ENCODE results near the gene CENPF.
"Not testable (repeated sequence)": the region's sequence is repeated elsewhere in the genome, so short reads cannot be mapped to it uniquely, and the experiment has no call there.

The CENPF gene

GRCh38 chr1:214583824-214584554 is 19.0 kb upstream of the CENPF start:
- DNase-seq, result no peak

DNA sequence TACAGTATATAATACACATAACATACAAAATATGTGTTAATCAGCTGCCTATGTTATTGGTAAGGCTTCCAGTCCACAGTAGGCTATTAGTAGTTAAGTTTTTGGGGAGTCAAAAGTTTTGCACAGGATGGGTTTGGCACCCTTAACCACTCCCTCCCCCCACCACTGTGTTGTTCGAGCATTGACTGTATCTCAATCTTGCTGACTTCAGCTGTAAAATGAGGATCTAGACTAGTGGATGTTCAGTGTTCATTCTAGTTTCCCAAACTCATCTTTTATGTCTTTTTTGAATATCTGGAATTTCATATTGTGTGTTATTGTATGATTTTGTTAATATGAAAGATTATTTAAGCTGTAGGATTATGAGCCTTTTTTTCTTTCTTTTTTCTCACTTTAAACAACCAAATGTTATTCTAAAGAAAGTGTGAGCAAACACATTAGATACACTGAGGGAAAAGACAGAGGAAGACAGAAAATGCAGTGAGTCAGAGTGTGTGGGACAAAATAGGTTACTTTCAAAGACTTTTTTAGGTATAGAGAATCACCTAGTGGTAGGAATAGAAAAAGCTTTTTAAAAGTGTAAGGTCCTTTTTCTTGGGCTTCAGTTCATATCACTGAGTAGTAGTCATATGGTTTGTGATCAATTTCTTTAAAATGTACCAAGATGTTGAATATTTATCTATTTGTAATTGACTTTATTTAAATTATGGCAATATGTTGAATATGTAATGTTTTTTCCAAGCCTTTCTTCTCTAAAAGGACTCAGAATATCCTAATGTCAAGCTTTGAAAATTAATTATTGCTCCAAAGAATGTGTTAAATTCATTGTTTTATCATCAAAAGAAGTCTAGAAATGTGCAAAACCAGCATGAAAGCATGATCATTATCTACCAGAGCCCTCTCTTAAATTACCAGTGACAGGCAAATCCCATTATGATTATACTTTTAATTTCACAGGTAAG is 17.9 kb upstream of the CENPF start:
- DNase-seq, result peak in 1 of 3 experiments; percentile 50

GRCh38 chr1:214586621-214587020 is 16.4 kb upstream of the CENPF start:
- DNase-seq, result no peak

DNA sequence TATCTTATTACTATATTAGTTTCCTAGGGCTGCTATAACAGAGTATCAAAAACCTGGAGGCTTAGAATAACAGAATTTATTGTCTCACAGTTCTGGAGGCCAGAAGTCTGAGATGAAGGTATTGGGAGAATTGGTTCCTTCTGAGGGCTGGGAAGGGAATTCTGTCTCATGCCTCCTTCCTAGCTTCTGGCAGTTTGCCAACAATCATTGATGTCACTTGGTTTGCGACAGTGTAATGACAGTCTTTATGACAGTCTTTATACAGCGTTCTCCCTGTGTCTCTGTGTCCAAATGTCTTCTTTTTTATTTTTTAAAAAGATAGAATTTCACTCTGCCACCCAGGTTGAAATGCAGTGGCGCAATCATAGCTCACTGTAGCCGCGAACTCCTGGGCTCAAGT is 15.8 kb upstream of the CENPF start:
- DNase-seq, result peak in 1 of 3 experiments; percentile 49

DNA sequence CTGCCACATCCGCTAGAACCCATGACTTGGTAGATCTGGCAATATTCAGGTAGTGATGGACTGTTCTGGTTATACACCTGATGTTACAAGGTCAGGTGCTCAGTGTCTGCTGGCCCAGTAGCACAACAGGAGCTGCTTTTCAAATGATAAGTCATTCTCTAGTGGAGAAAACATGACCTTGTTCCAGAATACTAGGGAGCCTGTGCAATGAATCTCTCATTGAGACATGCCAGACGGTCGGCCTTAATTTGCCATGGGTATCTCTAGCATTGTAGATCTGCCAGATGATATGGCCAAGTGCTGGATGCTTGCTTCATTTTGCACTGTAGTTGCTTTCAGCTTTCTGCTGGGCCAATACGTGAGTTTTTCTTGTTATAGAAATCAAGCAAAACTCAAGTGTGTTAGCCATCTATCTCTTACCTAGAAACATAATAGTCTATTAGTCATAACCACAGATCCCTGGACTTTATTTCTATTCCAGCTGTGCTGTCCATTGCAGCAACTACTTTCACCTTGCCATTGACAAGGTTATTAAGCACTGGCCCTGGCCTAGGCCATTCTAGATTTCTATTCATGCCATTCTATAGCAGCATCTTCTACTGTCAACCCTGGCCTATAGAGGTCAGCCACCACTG is 13.9 kb upstream of the CENPF start:
- no peak for DNase-seq

DNA sequence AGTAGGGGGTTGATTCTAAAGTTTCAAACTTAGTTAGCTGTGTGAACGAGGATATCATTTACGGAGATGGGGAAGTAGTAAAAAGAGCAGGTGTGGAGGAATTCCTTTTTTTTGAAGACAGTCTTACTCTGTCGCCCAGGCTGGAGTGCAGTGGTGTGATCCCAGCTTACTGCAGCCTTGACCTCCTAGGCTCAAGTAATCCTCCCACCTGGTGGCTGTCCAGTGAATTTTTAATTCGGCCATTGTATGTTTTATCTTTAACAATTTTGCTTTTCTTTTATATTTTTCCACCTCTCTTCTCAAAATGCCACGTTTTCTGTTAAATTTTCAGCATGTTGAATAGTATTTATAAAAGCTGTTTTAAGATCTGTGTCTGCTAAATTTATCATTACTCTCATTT is 12.3 kb upstream of the CENPF start:
- DNase-seq, result no peak

DNA sequence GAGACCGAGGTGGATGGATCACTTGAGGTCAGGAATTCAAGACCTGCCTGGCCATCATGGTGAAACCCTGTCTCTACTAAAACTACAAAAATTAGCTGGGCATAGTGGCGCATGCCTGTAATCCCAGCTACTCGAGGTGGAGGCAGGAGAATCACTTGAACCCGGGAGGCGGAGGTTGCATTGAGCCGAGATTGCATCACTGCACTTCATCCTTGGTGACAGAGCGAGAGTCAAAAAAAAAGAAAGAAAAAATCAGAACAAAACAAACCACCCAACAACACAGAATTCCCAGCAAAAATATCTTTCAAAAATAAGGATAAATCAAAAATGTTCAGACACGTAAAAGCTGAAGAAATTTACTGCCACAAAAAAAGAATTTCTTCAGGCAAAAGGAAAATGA is 11.1 kb upstream of the CENPF start:
- DNase-seq, result not testable (repeated sequence)

- DNase-seq, result no peak
Measured at GRCh38 chr1:214593158-214593557, 9.8 kb upstream of the CENPF start.

- peak in 2 of 3 experiments; percentile 42 to 60 for DNase-seq
Measured at GRCh38 chr1:214603819-214604252, 841 bp downstream of the CENPF start.

DNA sequence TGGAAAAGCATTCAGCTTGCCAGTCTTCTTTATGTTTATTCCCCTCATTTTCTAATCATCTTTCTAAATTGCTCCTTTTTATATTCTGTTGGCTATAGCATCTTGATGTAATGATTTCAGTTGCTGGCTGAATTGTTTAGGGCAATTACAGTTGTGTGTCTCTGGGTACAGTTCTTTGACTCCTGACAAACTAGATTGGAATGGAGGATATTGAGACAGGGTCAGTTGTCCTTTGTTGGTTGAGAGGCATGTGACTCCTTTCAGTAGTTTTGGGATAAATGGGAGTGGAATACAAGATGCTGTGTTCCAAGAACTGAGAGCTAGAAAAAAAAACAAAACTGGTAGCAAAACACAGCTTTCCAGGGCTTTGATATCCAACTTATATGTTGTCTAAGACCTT is 1.5 kb downstream of the CENPF start:
- DNase-seq, result peak in 1 of 3 experiments; percentile 34

- not testable (repeated sequence) for DNase-seq
Measured at GRCh38 chr1:214605484-214605883, 2.5 kb downstream of the CENPF start.

DNA sequence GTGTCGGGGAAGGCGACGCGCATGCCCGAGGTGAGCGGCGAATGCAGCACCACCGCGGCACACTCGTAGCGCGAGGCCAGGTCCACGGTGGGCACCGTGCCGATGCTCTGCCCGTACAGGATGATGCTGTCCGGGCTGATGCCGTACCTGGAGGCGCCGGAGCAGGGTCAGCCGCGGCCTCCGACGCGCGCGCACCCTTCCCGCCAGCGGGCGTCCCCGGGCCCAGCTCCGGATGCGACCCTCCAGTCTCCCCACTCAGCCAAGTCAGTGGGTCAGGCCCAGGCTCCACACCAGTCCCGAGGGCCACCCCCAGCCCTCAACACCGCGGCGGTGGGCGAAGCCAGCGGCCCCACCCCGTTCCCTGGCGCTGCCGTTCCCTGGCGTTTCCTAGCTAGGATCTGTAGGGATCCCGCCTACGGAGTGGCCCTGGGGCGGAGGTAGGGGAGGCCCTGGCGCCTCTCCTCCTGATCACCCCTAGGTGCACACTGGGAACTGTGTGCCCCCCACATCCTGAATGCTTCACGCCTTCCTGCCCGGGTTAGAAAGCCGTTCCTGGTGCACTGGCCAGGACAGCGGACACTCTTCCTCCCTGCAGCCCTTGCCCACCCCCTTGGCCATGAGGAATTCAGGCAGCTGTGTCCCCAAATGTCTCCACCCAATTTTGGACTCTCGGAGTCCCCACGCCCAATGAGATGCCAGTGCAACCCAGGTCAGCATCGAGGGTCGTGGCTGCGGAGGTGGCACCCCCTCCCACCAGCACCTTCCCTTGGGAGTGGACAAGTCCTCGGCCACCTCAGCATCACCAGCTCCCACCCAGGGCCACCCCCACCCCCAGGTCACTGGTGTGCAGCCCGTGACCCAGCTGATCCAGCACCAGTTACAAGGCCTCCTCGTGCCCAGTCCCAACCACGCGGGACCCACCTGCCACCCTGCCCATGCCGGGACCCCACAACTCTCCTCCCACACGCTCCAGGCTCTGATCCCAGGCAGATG is 3.2 kb downstream of the CENPF start:
- DNase-seq, result not testable (repeated sequence)

- not testable (repeated sequence) for DNase-seq
Measured at GRCh38 chr1:214607492-214608215, 4.7 kb downstream of the CENPF start.

DNA sequence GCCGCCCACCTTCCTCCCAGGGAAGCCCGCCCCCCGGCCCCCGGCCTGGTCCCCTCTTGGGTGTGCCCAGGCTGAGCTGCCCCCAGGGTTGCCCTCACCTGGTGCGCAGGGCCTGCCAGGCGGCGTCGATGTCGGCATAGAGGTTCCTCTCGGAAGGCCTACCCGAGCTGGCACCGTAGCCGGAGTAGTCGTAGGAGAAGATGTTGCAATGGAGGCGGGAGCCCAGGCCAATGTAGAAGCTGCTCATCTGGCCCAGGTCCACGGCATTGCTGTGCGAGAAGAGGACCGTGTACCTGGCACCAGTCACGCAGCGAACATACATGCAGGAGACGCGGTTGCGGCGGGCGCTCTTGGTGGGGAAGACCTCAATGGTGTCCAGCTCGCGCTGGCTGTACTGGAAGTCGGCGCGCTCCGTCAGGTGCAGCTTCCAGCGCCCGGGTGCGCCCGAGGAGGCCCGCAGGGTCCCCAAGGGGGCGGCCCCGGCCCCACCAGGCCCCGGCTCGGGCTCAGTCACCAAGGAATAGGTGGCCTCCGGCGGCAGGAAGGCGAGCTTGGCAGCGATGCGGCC is 5.3 kb downstream of the CENPF start:
- DNase-seq, result not testable (repeated sequence)

- DNase-seq, result not testable (repeated sequence)
Measured at GRCh38 chr1:214608817-214609216, 5.8 kb downstream of the CENPF start.

- DNase-seq, result no peak
Measured at GRCh38 chr1:214609692-214610091, 6.7 kb downstream of the CENPF start.

DNA sequence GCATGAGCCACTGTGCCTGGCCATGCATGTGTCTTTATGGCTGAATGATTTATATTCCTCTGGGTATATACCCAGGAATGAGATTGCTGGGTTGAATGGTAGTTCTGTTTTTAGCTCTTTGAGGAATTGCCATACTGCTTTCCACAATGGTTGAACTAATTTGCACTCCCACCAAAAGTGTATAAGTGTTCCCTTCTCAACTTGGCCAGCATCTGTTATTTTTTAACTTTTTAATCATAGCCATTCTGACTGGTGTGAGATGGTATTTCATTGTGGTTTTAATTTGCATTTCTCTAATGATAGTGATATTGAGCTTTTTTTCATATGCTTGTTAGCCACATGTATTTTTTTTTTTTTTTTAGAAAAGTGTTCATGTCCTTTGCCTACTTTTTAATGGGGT is 7.1 kb downstream of the CENPF start:
- DNase-seq, result not testable (repeated sequence)

DNA sequence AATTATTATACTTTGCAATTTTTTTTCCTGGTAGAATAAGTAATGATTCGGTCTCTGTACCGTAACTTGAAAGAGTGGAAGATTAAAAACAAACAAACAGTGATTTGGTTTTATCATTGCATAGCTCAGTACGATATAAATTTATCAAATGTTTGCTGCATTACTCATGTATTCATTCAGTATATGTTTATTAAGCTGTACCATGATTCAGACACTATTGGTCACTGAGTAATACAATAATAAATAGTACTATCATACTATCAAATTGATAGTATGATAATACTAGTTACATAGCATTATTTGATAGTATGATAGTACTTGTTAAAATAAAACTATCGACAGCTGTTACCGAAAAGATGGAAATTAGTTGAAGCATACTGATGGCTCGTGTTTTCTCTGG is 12.1 kb downstream of the CENPF start:
- no peak for DNase-seq

- no peak for DNase-seq
Measured at GRCh38 chr1:214615871-214616270, 12.9 kb downstream of the CENPF start.

DNA sequence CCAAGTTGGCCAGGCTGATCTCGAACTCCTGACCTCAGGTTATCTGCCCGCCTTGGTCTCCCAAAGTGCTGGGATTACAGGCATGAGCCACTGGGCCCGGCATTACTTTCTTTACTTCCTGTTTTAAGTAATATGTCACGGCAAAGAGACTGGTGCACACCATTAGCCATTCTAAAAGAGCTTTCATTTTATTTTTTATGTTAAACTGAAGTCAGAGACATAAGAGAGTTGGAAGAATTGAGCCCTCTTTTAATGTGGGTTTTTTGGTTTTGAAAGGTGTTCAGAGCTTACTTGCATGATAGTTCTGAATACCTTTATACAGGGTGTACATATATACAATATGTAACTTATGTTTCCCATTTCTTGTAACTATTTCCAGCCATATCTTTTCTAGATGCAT is 14.3 kb downstream of the CENPF start:
- DNase-seq, result no peak

DNA sequence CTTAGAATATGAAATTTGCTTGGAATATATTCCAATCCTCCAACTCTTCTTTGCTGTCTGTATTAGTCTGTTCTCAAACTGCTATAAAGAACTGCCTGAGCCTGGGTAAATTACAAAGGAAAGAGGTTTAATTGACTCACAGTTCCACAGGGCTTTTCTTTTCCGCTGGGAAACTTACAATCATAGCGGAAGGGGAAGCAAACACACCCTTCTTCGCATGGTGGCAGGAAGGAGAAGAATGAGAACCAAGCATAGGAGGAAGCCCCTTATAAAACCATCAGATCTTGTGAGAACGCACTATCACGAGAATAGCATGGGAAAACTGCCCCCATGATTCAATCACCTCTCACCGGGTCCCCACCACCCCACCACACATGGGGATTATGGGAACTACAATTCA is 14.8 kb downstream of the CENPF start:
- DNase-seq, result no peak
